DMS153 treated with DMSO at 0.1 percent for 48 hours (cell line): ENCODE data around the gene RIF1.

Experiments used
- DNase-seq: peaks from one replicate; lab custom pipeline; 2025; ENCODE audit not compliant: unreplicated experiment; lab: John Stamatoyannopoulos, UW

Gene RIF1

DNA sequence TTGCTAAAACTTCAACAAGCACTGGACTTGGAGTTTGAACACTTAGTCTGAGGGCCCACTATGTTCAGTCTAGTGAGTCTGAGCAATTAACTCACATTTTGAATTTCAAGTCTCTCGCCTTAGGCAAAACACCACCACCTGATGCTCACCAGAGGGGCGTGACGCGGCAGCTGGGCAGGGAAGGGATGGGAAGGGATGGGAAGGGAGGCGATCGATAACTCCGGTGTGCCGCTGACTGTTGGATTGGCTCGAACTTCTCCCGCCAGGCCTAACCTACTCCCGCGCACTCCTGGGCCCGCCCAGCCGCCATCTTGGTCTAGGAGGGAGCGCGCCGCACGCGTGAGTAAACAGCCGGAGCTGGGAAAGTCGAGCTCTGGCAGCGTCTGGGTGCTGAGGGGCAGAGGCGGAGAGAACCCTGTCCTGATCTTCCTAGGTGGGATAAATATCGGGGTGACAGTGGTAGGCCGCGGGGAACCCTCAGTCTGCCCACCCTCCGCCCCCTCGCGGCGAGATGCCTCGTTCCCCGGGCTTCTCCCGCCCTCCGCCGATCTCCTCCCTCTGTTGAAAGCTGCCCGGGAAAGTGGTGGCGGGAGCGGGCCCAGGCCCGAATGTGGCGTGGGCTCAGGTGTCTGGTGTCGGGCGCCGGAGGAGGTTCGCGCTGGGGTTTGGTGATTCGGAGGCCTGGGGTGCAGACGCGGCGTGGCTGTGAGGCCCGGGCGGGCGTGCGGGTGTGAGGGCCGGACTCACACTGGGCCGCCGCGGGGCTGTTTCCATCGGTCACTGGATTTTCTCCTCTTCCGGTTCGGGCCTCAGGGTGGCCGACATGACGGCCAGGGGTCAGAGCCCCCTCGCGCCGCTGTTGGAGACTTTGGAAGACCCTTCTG lies at the start of gene RIF1:
Gene RIF1 (plus strand): TSS at position 302 of the 884 bp plus-strand sequence. CDS start 522 bp downstream, at position 824.
- DNase-seq: peak; percentile 89

GRCh38 chr2:151361674-151362370 lies 47.9 kb upstream of the RIF1 start:
- DNase-seq: no peak

- no peak for DNase-seq
These were observed 46.0 kb upstream of the RIF1 start for GRCh38 chr2:151363709-151364108.

DNA sequence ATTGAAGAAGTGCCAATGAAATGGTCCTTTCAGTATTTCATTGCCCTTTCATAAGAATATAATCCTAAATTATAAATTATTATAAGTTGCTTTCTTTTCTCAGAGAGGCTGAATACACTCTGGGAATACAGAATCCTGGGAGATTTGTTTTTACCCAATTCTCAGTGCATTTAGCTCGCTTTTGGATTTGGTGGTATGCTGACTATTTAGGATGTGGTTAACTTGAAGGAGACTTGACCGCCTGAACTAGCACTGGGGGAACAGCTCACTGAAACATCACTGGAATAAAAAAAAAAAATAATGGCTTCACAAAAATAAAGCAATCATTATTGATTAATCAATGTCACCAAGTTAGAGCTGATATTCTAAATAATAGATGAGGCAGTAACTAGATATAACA lies 42.1 kb upstream of the RIF1 start:
- DNase-seq: no peak

DNA sequence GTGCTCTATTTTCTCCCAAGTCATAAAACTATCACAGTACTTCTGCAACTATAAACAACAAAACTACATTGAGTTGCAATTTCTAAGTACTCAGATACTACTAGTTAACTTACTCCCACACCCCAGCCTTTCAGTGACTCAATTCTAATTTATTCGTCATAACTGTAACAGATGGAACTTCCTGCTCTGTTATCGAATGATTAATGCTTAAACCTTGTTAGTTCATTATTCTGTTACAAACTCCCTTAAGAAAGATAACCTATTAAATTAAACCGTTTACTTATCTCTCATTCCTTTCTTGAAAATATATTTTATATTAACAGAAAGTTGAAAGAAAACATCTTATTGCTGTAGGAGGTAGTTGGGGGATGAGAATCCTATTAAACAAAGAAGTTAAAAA lies 35.3 kb upstream of the RIF1 start:
- DNase-seq: no peak

DNA sequence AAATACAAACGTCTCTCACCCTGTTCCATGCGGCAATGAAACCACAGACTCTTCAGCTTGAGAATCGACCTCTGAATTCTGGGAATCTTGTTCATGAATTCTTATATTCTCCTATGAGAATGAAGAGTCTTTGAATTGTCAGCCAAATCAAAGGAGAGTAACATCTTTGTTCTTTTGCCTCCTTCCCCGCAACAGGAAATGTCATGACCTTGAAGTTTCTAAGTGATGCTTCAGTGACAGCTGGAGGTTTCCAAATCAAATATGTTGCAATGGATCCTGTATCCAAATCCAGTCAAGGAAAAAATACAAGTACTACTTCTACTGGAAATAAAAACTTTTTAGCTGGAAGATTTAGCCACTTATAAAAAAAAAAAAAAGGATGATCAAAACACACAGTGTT lies 30.5 kb upstream of the RIF1 start:
- DNase-seq: no peak

GRCh38 chr2:151380580-151381235 lies 29.0 kb upstream of the RIF1 start:
- no peak for DNase-seq

GRCh38 chr2:151381266-151381665 lies 28.4 kb upstream of the RIF1 start:
- no peak for DNase-seq

- no peak for DNase-seq
These were observed 21.7 kb upstream of the RIF1 start for GRCh38 chr2:151388011-151388410.

- no peak for DNase-seq
These were observed 18.3 kb upstream of the RIF1 start for GRCh38 chr2:151391436-151391835.

DNA sequence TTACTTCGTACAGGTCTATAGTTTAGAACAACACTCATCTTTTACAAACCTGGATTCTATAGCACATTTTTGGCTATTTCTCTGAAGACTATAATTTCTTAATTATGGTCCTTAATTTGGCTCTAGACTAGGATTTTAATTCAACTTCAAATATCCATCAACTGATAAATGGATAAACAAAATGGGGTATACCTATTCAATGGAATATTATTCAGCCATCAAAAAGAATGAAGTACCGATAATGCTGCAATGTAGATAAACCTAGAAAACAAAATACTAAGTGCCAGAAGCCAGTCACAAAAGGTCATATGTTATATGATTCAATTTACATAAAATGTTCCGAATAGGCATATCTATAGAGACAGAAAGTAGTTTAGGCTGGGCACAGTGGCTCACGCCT lies 15.2 kb upstream of the RIF1 start:
- no peak for DNase-seq

GRCh38 chr2:151395509-151396374 lies 14.0 kb upstream of the RIF1 start:
- no peak for DNase-seq

DNA sequence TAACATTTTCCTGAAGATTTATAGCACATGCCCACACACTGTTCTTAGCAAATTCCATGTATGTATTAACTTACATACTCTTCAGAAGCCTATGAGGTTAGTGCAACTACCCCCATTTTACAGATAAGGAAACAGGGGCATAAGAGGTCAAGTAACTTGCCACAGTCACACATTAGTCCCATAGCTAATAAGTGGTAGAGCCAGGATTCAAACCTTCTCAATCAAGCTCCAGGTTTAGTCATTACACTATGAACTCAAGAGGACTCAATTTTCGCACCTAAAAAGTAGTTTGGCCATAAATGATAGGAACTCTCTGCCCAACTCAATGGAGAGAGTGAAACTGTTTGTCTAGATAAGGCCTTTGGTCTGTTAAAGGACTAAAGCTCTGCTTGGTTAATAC lies 9.7 kb upstream of the RIF1 start:
- no peak for DNase-seq

GRCh38 chr2:151401149-151401548 lies 8.6 kb upstream of the RIF1 start:
- no peak for DNase-seq

GRCh38 chr2:151403914-151404313 lies 5.8 kb upstream of the RIF1 start:
- no peak for DNase-seq

- no peak for DNase-seq
These were observed 4.3 kb upstream of the RIF1 start for GRCh38 chr2:151405376-151405775.

GRCh38 chr2:151407281-151407680 lies 2.4 kb upstream of the RIF1 start:
- DNase-seq: no peak

DNA sequence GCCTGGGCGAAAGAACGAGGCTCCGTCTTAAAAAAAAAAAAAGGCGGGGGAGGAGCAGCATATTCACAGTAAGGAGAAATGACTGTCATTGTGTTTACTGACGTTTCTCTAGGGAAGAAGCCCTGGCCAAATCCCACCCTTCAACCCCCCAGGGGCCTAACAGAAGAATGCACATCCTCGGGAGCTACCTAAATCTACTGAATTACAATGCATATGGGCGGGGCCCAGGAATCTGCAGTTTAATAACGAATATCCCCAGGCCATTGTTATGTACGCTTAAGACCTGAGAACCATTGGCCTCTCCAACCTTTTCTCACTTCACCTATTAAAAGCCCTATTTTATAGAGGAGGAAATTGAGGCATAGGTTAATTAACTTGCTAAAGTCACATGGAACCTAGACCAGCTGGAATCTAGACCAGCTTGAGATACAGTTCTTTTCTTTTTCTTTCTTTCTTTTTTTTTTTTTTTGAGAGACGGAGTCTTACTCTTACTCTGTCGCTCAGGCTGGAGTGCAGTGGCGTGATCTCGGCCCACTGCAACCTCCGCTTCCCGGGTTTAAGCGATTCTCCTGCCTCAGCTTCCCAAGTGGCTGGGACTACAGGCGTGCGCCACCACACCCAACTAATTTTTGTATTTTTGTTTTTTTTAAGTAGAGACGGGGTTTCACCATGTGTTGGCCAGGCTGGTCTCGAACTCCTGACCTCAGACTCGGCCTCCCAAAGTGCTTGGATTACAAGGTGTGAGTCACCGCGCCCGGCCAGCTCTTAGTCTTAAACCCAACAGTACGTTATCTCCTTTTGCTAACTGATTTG lies 708 bp upstream of the RIF1 start:
- DNase-seq: no peak

DNA sequence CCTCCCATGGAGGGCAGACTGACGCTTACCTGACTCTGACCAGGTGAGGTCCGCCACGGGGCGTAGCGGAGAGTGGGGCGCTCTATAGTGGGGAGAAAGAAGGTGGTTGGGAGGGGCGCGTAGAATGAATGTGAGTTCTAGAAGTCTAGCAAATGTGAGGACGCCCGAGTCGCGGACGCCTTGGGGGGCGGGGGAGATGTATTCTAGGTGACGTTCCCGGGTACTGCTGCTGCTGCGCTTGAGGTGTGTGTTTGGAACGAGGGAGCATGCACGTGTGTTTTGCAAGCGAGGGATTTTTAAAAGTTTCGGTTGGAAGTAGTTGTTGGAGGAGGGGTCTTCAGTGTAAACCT lies 758 bp downstream of the RIF1 start:
- DNase-seq: no peak

- no peak for DNase-seq
These were observed 7.9 kb downstream of the RIF1 start for GRCh38 chr2:151417650-151418049.
